WTC11 (cell line): ENCODE data around the gene CDX1. TPM values are rescaled to one million over a fixed set of nuclear protein-coding genes. Genes with fewer than 3 reads are reported as not detected.

ENCODE experiments used
- ATAC-seq: fragments of 200-7000 bp; cut with Tn5 transposase; 2 replicates; pipeline ENCODE4 v1.10.0; 2021; ENCODE audit warnings: mild to moderate bottlenecking, moderate library complexity
- CTCF ChIA-PET: fragments of 300-600 bp; sonication (Branson Sonifier 250); formaldehyde crosslinking; loops from one replicate; lab custom pipeline; 2021; ENCODE audit warnings: antibody characterized with exemption; lab: Charles Lee
- POLR2A ChIA-PET: fragments of 350-600 bp; sonication (Branson Sonifier 250); formaldehyde crosslinking; loops from one replicate; lab custom pipeline; 2021; ENCODE audit warnings: antibody characterized with exemption; lab: Charles Lee
- DNase-seq: peaks from one replicate; pipeline ENCODE4 v3.0.0; 2021; ENCODE audit warnings: low spot score
- H3K27ac Mint-ChIP-seq: 2 replicates; pipeline ENCODE4 v1.8.0; 2021; ENCODE audit warnings: mixed read lengths
- H3K27me3 Mint-ChIP-seq: 2 replicates; pipeline ENCODE4 v1.8.0; 2021; ENCODE audit warnings: low read depth, mild to moderate bottlenecking, moderate library complexity, mixed read lengths
- H3K36me3 Mint-ChIP-seq: 2 replicates; pipeline ENCODE4 v1.8.0; 2021; ENCODE audit warnings: mixed read lengths
- H3K4me1 Mint-ChIP-seq: 2 replicates; pipeline ENCODE4 v1.8.0; 2022; ENCODE audit warnings: mixed read lengths
- H3K4me3 Mint-ChIP-seq: 2 replicates; pipeline ENCODE4 v1.8.0; 2021; ENCODE audit warnings: mild to moderate bottlenecking, moderate library complexity, mixed read lengths
- H3K9me3 Mint-ChIP-seq: 2 replicates; pipeline ENCODE4 v1.8.0; 2021; ENCODE audit warnings: mixed read lengths
- CBFB ChIP-seq: sonication (generic); formaldehyde crosslinking; IDR thresholded peaks from 2 replicates; pipeline ENCODE4 v1.8.1; 2022; ENCODE audit warnings: mild to moderate bottlenecking, low read depth, missing genetic modification reagents
- CDX4 ChIP-seq: fragments of 250-450 bp; sonication (Bioruptor Pico); IDR thresholded peaks from 2 replicates; pipeline ENCODE4 v1.9.0; 2021; ENCODE audit warnings: moderate library complexity, mild to moderate bottlenecking, inconsistent platforms, borderline replicate concordance
- CREB1 ChIP-seq: sonication (generic); formaldehyde crosslinking; IDR thresholded peaks from 2 replicates; pipeline ENCODE4 v1.8.0; 2023; ENCODE audit warnings: mild to moderate bottlenecking, missing genetic modification reagents
- ELF4 ChIP-seq: sonication (generic); formaldehyde crosslinking; IDR thresholded peaks from 2 replicates; pipeline ENCODE4 v1.8.1; 2022; ENCODE audit warnings: low read depth, mild to moderate bottlenecking, moderate library complexity, missing genetic modification reagents
- GTF2I ChIP-seq: fragments of 250-450 bp; sonication (Bioruptor Pico); conservative IDR thresholded peaks from 2 replicates; pipeline ENCODE4 v1.4.0; 2021; ENCODE audit warnings: mild to moderate bottlenecking
- KAT7 ChIP-seq: sonication (generic); formaldehyde crosslinking; IDR thresholded peaks from 2 replicates; pipeline ENCODE4 v1.8.1; 2023; ENCODE audit warnings: missing genetic modification reagents, mild to moderate bottlenecking, borderline replicate concordance
- MAX ChIP-seq: sonication (generic); formaldehyde crosslinking; IDR thresholded peaks from 2 replicates; pipeline ENCODE4 v1.8.0; 2022; ENCODE audit warnings: mild to moderate bottlenecking, missing genetic modification reagents
- NFATC4 ChIP-seq: fragments of 250-450 bp; sonication (Bioruptor Pico); IDR thresholded peaks from 2 replicates; pipeline ENCODE4 v1.9.0; 2021; ENCODE audit warnings: mild to moderate bottlenecking
- NR1H2 ChIP-seq: sonication (generic); formaldehyde crosslinking; IDR thresholded peaks from 2 replicates; pipeline ENCODE4 v1.9.0; 2021; ENCODE audit warnings: mild to moderate bottlenecking, moderate library complexity, missing genetic modification reagents
- SP1 ChIP-seq: sonication (generic); formaldehyde crosslinking; conservative IDR thresholded peaks from 2 replicates; pipeline ENCODE4 v1.8.1; 2022; ENCODE audit warnings: missing genetic modification reagents
- TEAD4 ChIP-seq: sonication (generic); formaldehyde crosslinking; IDR thresholded peaks from 2 replicates; pipeline ENCODE4 v1.8.0; 2022; ENCODE audit warnings: mild to moderate bottlenecking, missing genetic modification reagents
- ZNF138 ChIP-seq: sonication (generic); formaldehyde crosslinking; conservative IDR thresholded peaks from 2 replicates; pipeline ENCODE4 v1.8.1; 2022; ENCODE audit warnings: mild to moderate bottlenecking, moderate library complexity, missing genetic modification reagents
- ZNF396 ChIP-seq: fragments of 250-450 bp; sonication (Bioruptor Pico); IDR thresholded peaks from 2 replicates; pipeline ENCODE4 v1.8.0; 2021; ENCODE audit warnings: mild to moderate bottlenecking, moderate library complexity, borderline replicate concordance
- ZNF416 ChIP-seq: fragments of 250-450 bp; sonication (Bioruptor Pico); IDR thresholded peaks from 2 replicates; pipeline ENCODE4 v1.9.0; 2021; ENCODE audit warnings: mild to moderate bottlenecking, inconsistent platforms
- ZNF671 ChIP-seq: fragments of 250-450 bp; sonication (Bioruptor Pico); IDR thresholded peaks from 2 replicates; pipeline ENCODE4 v1.8.0; 2021; ENCODE audit warnings: mild to moderate bottlenecking
- total RNA-seq: library from RNA; stranded (reverse); gene quantifications from 3 replicates; pipeline ENCODE4 v1.2.3, GENCODE V29; 2021
- TF ChIP-seq, protein P1 (sequence below): sonication (generic); formaldehyde crosslinking; IDR thresholded peaks from 2 replicates; pipeline ENCODE4 v1.8.1; 2023; ENCODE audit warnings: mild to moderate bottlenecking, missing genetic modification reagents
- TF ChIP-seq, protein P2 (sequence below): sonication (generic); formaldehyde crosslinking; IDR thresholded peaks from 2 replicates; pipeline ENCODE4 v1.8.1; 2022; ENCODE audit warnings: low read depth, mild to moderate bottlenecking, moderate library complexity, missing genetic modification reagents, borderline replicate concordance
- TF ChIP-seq, protein P3 (sequence below): sonication (generic); formaldehyde crosslinking; IDR thresholded peaks from 2 replicates; pipeline ENCODE4 v1.8.1; 2023; ENCODE audit warnings: mild to moderate bottlenecking, missing genetic modification reagents, borderline replicate concordance
- TF ChIP-seq, protein P4 (sequence below): fragments of 200-600 bp; IDR thresholded peaks from 2 replicates; pipeline ENCODE4 v1.8.0; 2022; ENCODE audit warnings: antibody characterized with exemption

Gene CDX1
- total RNA-seq, 1 experiment from 2014 or later: 0.13 TPM

DNA sequence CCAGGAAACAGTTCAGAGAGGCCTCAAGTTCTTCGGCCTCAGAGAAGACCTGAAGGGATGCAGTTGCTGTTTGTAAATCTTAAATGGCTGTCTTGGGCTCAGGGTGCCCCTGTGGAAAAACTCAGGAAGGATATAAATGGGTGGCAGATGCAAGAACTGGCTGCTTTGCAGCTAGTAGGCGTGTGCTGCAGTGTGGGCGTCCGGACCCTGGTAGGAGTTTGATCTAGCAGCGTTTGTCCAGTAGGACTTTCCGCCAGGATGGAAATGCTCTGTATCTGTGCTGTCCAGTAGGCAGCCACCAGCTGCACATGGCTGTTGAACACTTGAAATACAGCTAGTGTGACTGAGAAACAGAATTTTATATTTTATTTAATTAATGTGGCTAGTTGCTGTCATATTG, 7.7 kb downstream of the CDX1 start:
- Mint-ChIP-seq H3K9me3 (no peaks in the 10 kb centered on the region), H3K4me3 (no peak overlapping the region), H3K36me3 (no peaks in the 10 kb centered on the region), H3K27me3 (peaks cover 50% of the 10 kb centered on the region), H3K27ac (no peak overlapping the region)
- no peak for DNase-seq
- POLR2A ChIA-PET: no interaction called here
- ATAC-seq: no peak
- no peak for TF ChIP-seq CBFB (CRISPR knock-in tag)
- TF ChIP-seq ZNF138: no peak
- no peak for TF ChIP-seq GTF2I (CRISPR knock-in tag)
- no peak for TF ChIP-seq NFATC4 (CRISPR knock-in tag)
- no peak for TF ChIP-seq MAX
- TF ChIP-seq, protein P1, sequence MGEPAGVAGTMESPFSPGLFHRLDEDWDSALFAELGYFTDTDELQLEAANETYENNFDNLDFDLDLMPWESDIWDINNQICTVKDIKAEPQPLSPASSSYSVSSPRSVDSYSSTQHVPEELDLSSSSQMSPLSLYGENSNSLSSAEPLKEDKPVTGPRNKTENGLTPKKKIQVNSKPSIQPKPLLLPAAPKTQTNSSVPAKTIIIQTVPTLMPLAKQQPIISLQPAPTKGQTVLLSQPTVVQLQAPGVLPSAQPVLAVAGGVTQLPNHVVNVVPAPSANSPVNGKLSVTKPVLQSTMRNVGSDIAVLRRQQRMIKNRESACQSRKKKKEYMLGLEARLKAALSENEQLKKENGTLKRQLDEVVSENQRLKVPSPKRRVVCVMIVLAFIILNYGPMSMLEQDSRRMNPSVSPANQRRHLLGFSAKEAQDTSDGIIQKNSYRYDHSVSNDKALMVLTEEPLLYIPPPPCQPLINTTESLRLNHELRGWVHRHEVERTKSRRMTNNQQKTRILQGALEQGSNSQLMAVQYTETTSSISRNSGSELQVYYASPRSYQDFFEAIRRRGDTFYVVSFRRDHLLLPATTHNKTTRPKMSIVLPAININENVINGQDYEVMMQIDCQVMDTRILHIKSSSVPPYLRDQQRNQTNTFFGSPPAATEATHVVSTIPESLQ (CRISPR knock-in tag): no peak
- TF ChIP-seq ELF4 (CRISPR knock-in tag): no peak
- TF ChIP-seq CDX4 (CRISPR knock-in tag): no peak
- TF ChIP-seq KAT7 (CRISPR knock-in tag): no peak
- TF ChIP-seq, all 79 proteins: peak for 0
- CTCF ChIA-PET: interaction anchor here (0.8 to 2.7 kb wide), 4 partner anchors 11 to 41 kb away, joined by 4 to 23 read pairs (median 14); partner anchors contain the start of gene SLC6A7
- H3K4me1 Mint-ChIP-seq: no peaks in the 10 kb centered on the region

DNA sequence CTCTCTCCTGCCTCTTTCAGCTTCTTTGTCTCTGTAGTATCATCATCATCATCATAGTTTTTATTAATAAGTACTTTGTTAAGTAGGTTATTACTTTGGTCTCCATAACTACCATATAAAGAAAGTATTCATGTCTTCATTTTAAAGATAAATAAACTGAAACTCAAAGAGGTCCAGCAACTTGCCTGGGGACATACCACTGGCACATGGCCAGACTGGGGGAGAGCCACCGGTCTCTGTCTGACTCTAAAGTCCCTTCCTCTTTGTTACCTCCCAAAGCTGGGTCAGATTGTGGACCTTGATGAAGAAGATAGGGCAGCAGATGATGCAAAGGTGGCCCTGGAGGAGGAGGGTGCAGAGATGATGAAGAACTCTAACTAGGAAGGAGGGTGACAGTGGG, 8.5 kb downstream of the CDX1 start:
- TF ChIP-seq SP1 (CRISPR knock-in tag) (no peak), TEAD4 (CRISPR knock-in tag) (no peak), NR1H2 (CRISPR knock-in tag) (no peak), ZNF138 (no peak), ZNF671 (CRISPR knock-in tag) (no peak), CREB1 (CRISPR knock-in tag) (no peak), ZNF416 (CRISPR knock-in tag) (no peak), CBFB (CRISPR knock-in tag) (no peak), ZNF396 (CRISPR knock-in tag) (no peak)
- TF ChIP-seq, protein P2, sequence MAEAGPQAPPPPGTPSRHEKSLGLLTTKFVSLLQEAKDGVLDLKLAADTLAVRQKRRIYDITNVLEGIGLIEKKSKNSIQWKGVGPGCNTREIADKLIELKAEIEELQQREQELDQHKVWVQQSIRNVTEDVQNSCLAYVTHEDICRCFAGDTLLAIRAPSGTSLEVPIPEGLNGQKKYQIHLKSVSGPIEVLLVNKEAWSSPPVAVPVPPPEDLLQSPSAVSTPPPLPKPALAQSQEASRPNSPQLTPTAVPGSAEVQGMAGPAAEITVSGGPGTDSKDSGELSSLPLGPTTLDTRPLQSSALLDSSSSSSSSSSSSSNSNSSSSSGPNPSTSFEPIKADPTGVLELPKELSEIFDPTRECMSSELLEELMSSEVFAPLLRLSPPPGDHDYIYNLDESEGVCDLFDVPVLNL (CRISPR knock-in tag): no peak
- TF ChIP-seq, protein P3, sequence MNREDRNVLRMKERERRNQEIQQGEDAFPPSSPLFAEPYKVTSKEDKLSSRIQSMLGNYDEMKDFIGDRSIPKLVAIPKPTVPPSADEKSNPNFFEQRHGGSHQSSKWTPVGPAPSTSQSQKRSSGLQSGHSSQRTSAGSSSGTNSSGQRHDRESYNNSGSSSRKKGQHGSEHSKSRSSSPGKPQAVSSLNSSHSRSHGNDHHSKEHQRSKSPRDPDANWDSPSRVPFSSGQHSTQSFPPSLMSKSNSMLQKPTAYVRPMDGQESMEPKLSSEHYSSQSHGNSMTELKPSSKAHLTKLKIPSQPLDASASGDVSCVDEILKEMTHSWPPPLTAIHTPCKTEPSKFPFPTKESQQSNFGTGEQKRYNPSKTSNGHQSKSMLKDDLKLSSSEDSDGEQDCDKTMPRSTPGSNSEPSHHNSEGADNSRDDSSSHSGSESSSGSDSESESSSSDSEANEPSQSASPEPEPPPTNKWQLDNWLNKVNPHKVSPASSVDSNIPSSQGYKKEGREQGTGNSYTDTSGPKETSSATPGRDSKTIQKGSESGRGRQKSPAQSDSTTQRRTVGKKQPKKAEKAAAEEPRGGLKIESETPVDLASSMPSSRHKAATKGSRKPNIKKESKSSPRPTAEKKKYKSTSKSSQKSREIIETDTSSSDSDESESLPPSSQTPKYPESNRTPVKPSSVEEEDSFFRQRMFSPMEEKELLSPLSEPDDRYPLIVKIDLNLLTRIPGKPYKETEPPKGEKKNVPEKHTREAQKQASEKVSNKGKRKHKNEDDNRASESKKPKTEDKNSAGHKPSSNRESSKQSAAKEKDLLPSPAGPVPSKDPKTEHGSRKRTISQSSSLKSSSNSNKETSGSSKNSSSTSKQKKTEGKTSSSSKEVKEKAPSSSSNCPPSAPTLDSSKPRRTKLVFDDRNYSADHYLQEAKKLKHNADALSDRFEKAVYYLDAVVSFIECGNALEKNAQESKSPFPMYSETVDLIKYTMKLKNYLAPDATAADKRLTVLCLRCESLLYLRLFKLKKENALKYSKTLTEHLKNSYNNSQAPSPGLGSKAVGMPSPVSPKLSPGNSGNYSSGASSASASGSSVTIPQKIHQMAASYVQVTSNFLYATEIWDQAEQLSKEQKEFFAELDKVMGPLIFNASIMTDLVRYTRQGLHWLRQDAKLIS (CRISPR knock-in tag): no peak
- TF ChIP-seq, protein P4, sequence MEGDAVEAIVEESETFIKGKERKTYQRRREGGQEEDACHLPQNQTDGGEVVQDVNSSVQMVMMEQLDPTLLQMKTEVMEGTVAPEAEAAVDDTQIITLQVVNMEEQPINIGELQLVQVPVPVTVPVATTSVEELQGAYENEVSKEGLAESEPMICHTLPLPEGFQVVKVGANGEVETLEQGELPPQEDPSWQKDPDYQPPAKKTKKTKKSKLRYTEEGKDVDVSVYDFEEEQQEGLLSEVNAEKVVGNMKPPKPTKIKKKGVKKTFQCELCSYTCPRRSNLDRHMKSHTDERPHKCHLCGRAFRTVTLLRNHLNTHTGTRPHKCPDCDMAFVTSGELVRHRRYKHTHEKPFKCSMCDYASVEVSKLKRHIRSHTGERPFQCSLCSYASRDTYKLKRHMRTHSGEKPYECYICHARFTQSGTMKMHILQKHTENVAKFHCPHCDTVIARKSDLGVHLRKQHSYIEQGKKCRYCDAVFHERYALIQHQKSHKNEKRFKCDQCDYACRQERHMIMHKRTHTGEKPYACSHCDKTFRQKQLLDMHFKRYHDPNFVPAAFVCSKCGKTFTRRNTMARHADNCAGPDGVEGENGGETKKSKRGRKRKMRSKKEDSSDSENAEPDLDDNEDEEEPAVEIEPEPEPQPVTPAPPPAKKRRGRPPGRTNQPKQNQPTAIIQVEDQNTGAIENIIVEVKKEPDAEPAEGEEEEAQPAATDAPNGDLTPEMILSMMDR: no peak
- Mint-ChIP-seq H3K9me3 (no peaks in the 10 kb centered on the region), H3K27ac (no peak overlapping the region), H3K4me1 (no peaks in the 10 kb centered on the region), H3K4me3 (no peak overlapping the region), H3K36me3 (no peaks in the 10 kb centered on the region), H3K27me3 (peaks cover 42% of the 10 kb centered on the region)
- POLR2A ChIA-PET: interaction anchor here (1.3 kb wide), 1 partner anchor 38 kb away, joined by 3 read pairs; no protein-coding TSS in a partner anchor
- CTCF ChIA-PET: interaction anchor here (0.6 to 2.5 kb wide), 34 partner anchors 9 to 261 kb away, joined by 3 to 23 read pairs (median 5); partner anchors contain the start of genes ARSI, CDX1 and SLC6A7
- ATAC-seq (no peak), DNase-seq (no peak)
